DOHH2 (cell line): Measurements from ENCODE around the gene COX7A2.

Source experiments
- H3F3A ChIP-seq: fragments of 200-600 bp; sonication (generic), shearing (Covaris generic); 2 replicates; pipeline ENCODE4 v1.6.0; 2016; ENCODE audit warnings: antibody characterized with exemption, mild to moderate bottlenecking; ENCODE audit not compliant: control insufficient read depth, insufficient read depth
- H3K27ac ChIP-seq: fragments of 200-600 bp; sonication (generic); 2 replicates; pipeline ENCODE4 v1.5.1; 2014; ENCODE audit warnings: low read depth, mild to moderate bottlenecking, low read length, moderate library complexity
- H3K27me3 ChIP-seq: fragments of 200-600 bp; sonication (generic); 2 replicates; pipeline ENCODE4 v1.6.1; 2014; ENCODE audit warnings: mild to moderate bottlenecking, low read length, mixed read lengths; ENCODE audit not compliant: control insufficient read depth
- H3K36me3 ChIP-seq: fragments of 200-600 bp; sonication (generic); 2 replicates; pipeline ENCODE4 v1.6.1; 2014; ENCODE audit warnings: mild to moderate bottlenecking, low read length, moderate library complexity, mixed read lengths; ENCODE audit not compliant: control insufficient read depth
- H3K4me1 ChIP-seq: fragments of 200-600 bp; sonication (generic); 2 replicates; pipeline ENCODE4 v1.6.1; 2014; ENCODE audit warnings: mild to moderate bottlenecking, low read length, mixed read lengths; ENCODE audit not compliant: control insufficient read depth
- H3K4me2 ChIP-seq: fragments of 200-600 bp; sonication (generic); 2 replicates; pipeline ENCODE4 v1.6.0; 2014; ENCODE audit warnings: mild to moderate bottlenecking, low read length, moderate library complexity
- H3K4me3 ChIP-seq: fragments of 200-600 bp; sonication (generic); 2 replicates; pipeline ENCODE4 v1.5.1; 2014; ENCODE audit warnings: mild to moderate bottlenecking, low read length, mixed read lengths
- H3K79me2 ChIP-seq: fragments of 200-600 bp; sonication (generic); 2 replicates; pipeline ENCODE4 v1.6.1; 2014; ENCODE audit warnings: mild to moderate bottlenecking, low read length, mixed read lengths; ENCODE audit not compliant: control insufficient read depth
- H3K9me2 ChIP-seq: fragments of 200-600 bp; sonication (generic); replicated peaks from 2 replicates; pipeline ENCODE4 v1.6.1; 2014; ENCODE audit warnings: mild to moderate bottlenecking, low read length, mixed read lengths; ENCODE audit not compliant: control insufficient read depth
- H3K9me3 ChIP-seq: fragments of 200-600 bp; sonication (generic); 2 replicates; pipeline ENCODE4 v1.6.1; 2014; ENCODE audit warnings: antibody characterized with exemption, low read length, mixed read lengths; ENCODE audit not compliant: control insufficient read depth, insufficient read depth
- H4K20me1 ChIP-seq: fragments of 200-600 bp; sonication (generic); 2 replicates; pipeline ENCODE4 v1.6.0; 2014; ENCODE audit warnings: low read depth, mild to moderate bottlenecking, antibody characterized with exemption, low read length, moderate library complexity; ENCODE audit not compliant: control insufficient read depth, insufficient read depth
- EZH2phosphoT487 ChIP-seq: fragments of 200-600 bp; sonication (generic); IDR thresholded peaks from 2 replicates; pipeline ENCODE4 v1.6.1; 2017; ENCODE audit warnings: borderline replicate concordance, mild to moderate bottlenecking, antibody characterized with exemption, low read length, moderate library complexity, mixed read lengths
- TF ChIP-seq, protein P1 (sequence below): fragments of 200-600 bp; sonication (generic); IDR thresholded peaks from one replicate; pipeline ENCODE4 v1.5.1; 2014; ENCODE audit warnings: antibody characterized with exemption, mild to moderate bottlenecking, low read depth, low read length; ENCODE audit not compliant: poor library complexity, severe bottlenecking

Gene COX7A2

DNA sequence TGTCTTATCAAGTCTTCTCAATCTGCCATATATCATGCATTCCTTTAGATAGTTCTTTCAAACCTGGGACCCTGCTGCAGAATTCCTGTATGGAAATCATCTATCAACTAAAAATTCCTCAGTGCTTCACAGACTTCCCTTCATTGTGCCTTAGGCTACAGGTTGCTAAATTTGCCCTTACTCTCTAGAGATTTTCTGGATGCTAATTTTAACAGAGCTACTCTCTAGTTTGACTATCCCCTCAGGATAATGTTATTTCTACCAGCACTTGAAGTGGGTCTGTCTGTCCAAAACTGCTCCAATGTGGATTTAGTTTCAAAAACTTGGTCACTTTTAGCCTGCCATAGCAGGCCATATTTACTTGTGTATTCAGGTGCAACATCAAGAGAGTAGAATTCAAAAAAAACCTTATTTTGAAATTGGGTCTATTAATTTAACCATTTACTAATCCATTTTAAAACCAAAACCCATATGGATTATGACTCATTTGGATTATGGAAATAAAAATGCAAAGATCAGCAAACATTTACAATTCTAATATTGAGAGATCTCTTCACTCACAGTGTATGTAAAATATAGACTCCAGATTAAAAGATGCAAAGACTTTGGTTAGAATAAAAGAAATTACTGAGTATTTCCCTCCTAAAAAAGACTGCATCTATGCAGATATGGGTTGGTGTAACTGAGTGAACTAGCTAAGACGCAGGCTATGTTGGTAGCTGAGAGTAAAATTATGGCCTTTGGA is 13.9 kb upstream of the COX7A2 start:
- no peaks in the 10 kb centered on the region for H3F3A ChIP-seq
- no peak overlapping the region for H3K4me3 ChIP-seq
- H3K36me3 ChIP-seq: peaks cover 52% of the 10 kb centered on the region
- H3K4me1 ChIP-seq: no peaks in the 10 kb centered on the region
- no peaks in the 10 kb centered on the region; the same call in 1 of the 2 replicates for H3K79me2 ChIP-seq
- no peaks in the 10 kb centered on the region for H4K20me1 ChIP-seq
- no peak overlapping the region for H3K4me2 ChIP-seq
- H3K9me3 ChIP-seq: no peaks in the 10 kb centered on the region
- H3K9me2 ChIP-seq: no peaks in the 10 kb centered on the region
- no peaks in the 10 kb centered on the region for H3K27me3 ChIP-seq
- no peak overlapping the region for H3K27ac ChIP-seq
- TF ChIP-seq, protein P1, sequence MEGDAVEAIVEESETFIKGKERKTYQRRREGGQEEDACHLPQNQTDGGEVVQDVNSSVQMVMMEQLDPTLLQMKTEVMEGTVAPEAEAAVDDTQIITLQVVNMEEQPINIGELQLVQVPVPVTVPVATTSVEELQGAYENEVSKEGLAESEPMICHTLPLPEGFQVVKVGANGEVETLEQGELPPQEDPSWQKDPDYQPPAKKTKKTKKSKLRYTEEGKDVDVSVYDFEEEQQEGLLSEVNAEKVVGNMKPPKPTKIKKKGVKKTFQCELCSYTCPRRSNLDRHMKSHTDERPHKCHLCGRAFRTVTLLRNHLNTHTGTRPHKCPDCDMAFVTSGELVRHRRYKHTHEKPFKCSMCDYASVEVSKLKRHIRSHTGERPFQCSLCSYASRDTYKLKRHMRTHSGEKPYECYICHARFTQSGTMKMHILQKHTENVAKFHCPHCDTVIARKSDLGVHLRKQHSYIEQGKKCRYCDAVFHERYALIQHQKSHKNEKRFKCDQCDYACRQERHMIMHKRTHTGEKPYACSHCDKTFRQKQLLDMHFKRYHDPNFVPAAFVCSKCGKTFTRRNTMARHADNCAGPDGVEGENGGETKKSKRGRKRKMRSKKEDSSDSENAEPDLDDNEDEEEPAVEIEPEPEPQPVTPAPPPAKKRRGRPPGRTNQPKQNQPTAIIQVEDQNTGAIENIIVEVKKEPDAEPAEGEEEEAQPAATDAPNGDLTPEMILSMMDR: no peak
- TF ChIP-seq EZH2phosphoT487: no peak

DNA sequence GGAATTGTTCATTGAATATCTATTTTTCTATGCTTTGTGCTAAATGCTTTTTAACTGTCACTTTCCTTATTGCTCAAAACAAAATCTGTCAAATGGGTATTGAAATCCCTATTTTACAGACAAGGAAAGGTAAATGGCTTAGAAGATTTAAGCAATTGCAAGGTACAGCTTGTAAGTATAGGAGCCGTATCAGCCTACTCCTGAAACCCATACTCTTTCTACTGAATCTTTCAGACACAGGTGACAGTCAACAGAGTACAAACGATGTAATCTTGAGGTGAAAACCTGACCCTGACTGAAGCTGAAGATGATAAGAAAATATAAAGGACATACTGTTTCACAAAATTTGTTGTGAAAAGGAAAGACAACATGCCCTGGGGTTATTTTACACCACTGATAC is 7.0 kb upstream of the COX7A2 start:
- Histone ChIP-seq H3K79me2 (no peaks in the 10 kb centered on the region), H3K4me3 (no peak overlapping the region), H3K27ac (no peak overlapping the region), H3K27me3 (no peaks in the 10 kb centered on the region), H3K9me3 (no peaks in the 10 kb centered on the region), H3F3A (0 out of 2 replicates have a peak, but pooled peaks cover 2% of the 10 kb centered on the region), H3K4me2 (no peak overlapping the region), H3K9me2 (no peaks in the 10 kb centered on the region), H3K36me3 (peaks cover 8% of the 10 kb centered on the region; the same call in 1 of the 2 replicates), H3K4me1 (no peaks in the 10 kb centered on the region), H4K20me1 (no peaks in the 10 kb centered on the region)
- TF ChIP-seq EZH2phosphoT487: no peak
- TF ChIP-seq, protein P1: no peak

DNA sequence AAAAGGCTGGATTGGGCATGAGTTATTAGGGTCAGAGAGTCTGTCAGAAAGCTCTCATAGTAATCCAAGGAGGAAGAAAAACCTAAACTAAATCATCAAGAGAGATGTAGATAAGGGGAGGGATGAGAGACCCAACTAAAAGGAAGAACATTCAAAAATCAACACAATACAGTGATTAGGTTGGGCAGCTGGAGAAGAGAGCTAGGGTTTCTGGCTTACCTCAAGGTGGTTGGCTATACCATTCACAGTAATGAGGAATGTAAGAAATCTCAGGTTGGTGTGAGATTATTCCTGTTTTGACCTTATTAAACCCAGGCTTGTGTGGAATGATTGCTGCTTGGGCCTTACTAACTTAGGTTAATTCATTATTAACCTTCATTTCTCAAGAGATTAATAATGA is 6.2 kb upstream of the COX7A2 start:
- Histone ChIP-seq H3K4me3 (no peak overlapping the region), H3K27me3 (no peaks in the 10 kb centered on the region), H3K27ac (no peak overlapping the region)

More for the DNA sequence above, 6.2 kb upstream of the COX7A2 start:
- TF ChIP-seq, protein P1: no peak
- no peak for TF ChIP-seq EZH2phosphoT487
- H3K4me2 ChIP-seq: no peak overlapping the region
- 0 out of 2 replicates have a peak, but pooled peaks cover 2% of the 10 kb centered on the region for H3F3A ChIP-seq
- no peaks in the 10 kb centered on the region for H4K20me1 ChIP-seq
- no peaks in the 10 kb centered on the region for H3K79me2 ChIP-seq
- H3K9me3 ChIP-seq: no peaks in the 10 kb centered on the region
- H3K4me1 ChIP-seq: no peaks in the 10 kb centered on the region
- no peaks in the 10 kb centered on the region for H3K9me2 ChIP-seq
- H3K36me3 ChIP-seq: peaks cover 7% of the 10 kb centered on the region; the same call in 1 of the 2 replicates
